ENCODE data around the gene RAB29. TPM values are rescaled to one million over a fixed set of nuclear protein-coding genes. Genes with fewer than 3 reads are reported as not detected.

RAB29 gene
- polyA plus RNA-seq, 1 of the 3 experiments (the other 2 are of a cell fraction), result 9.2 TPM

DNA sequence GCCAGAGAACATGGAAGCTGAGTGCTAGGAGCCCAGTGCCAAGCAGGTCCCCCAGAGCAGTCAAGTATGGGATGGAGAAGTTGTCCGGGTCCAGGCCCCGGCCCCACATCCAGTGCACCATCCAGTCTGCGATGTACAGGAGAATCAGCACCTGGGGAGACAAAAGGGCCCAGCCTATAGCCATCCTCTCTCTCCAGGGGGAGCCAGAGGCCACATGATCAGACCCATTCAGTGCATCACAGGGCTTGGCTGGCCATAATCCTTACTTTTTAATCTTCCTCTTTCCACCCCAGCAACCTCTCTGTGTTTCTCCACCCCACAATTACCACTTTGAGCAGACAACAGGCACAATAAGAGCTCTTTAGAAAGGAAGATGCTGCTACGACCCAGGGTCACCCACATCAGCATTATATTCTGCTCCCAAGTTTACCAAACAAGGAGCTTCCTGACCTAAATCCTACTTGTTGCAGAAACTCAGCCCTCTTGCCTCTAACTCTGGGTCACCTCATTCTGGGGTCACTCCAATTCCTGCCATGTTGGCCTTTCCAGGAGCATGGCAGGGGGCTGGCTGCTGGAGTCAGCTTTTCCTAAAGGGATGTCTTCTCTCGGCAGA lies 16.4 kb upstream of the RAB29 start:
- Histone ChIP-seq H3K79me2 (ENCODE audit: insufficient read depth) (no peaks in the 10 kb centered on the region), H3K9ac (no peak overlapping the region), H3K4me2 (no peak overlapping the region), H3K9me2 (no peaks in the 10 kb centered on the region), H3F3A (replicated peaks; ENCODE audit: insufficient read depth) (peaks cover 4% of the 10 kb centered on the region), H3K4me1 (ENCODE audit: control insufficient read depth in 1 of 2, insufficient read depth in 2 of 2, low read depth in 1 of 2, low read length in 1 of 2) (peaks cover 0 to 3% of the 10 kb centered on the region in 2 experiments; a peak in 1 of 4 replicates), H2AFZ (ENCODE audit: low read depth) (no peak overlapping the region), H3K27ac (ENCODE audit: low read depth in 2 of 2, low read length in 1 of 2) (no peak overlapping the region; a peak in 1 of 4 replicates), H3K36me3 (replicated peaks in 1 of 2; ENCODE audit: control insufficient read depth in 1 of 2, insufficient read depth in 2 of 2, low read length in 1 of 2) (peaks cover 4 to 38% of the 10 kb centered on the region in 2 experiments), H4K20me1 (ENCODE audit: insufficient read depth) (no peaks in the 10 kb centered on the region), H3K27me3 (ENCODE audit: insufficient read depth) (no peaks in the 10 kb centered on the region), H3K4me3 (ENCODE audit: low read depth in 2 of 2, low read length in 1 of 2) (no peak overlapping the region), H3K9me3 (no peaks in the 10 kb centered on the region)
- ChIA-PET CTCF (interaction anchor here (0.6 to 11.9 kb wide), 69 partner anchors 9 to 345 kb away, joined by 3 to 366 read pairs (median 5); partner anchors contain the start of genes AVPR1B, RAB29, SLC26A9 and SLC41A1), POLR2A (interaction anchor here (1.5 kb wide), 1 partner anchor 185 kb away, joined by 8 read pairs; no protein-coding TSS in a partner anchor)
- WGBS (ENCODE audit: low lambda C conversion rate), result 77% methylated on average over 3 of the region's 5 CpGs
- peak; percentile 82 for DNase-seq
- TF ChIP-seq, protein P1, sequence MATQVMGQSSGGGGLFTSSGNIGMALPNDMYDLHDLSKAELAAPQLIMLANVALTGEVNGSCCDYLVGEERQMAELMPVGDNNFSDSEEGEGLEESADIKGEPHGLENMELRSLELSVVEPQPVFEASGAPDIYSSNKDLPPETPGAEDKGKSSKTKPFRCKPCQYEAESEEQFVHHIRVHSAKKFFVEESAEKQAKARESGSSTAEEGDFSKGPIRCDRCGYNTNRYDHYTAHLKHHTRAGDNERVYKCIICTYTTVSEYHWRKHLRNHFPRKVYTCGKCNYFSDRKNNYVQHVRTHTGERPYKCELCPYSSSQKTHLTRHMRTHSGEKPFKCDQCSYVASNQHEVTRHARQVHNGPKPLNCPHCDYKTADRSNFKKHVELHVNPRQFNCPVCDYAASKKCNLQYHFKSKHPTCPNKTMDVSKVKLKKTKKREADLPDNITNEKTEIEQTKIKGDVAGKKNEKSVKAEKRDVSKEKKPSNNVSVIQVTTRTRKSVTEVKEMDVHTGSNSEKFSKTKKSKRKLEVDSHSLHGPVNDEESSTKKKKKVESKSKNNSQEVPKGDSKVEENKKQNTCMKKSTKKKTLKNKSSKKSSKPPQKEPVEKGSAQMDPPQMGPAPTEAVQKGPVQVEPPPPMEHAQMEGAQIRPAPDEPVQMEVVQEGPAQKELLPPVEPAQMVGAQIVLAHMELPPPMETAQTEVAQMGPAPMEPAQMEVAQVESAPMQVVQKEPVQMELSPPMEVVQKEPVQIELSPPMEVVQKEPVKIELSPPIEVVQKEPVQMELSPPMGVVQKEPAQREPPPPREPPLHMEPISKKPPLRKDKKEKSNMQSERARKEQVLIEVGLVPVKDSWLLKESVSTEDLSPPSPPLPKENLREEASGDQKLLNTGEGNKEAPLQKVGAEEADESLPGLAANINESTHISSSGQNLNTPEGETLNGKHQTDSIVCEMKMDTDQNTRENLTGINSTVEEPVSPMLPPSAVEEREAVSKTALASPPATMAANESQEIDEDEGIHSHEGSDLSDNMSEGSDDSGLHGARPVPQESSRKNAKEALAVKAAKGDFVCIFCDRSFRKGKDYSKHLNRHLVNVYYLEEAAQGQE (IDR thresholded peaks at IDR 0.05; ENCODE audit: low read depth, low read length), result no peak
- TF ChIP-seq FOXM1 (IDR thresholded peaks at IDR 0.05; ENCODE audit: low read depth) (no peak), ELF1 (IDR thresholded peaks at IDR 0.05) (no peak), TEAD4 (IDR thresholded peaks at IDR 0.05; ENCODE audit: borderline replicate concordance, insufficient read depth) (no peak), RCOR1 (IDR thresholded peaks at IDR 0.05; ENCODE audit: low read length) (no peak), RXRA (IDR thresholded peaks at IDR 0.05; ENCODE audit: borderline replicate concordance, low read depth) (no peak), NFIC (IDR thresholded peaks at IDR 0.05; ENCODE audit: borderline replicate concordance) (no peak), SIN3A (IDR thresholded peaks at IDR 0.05; ENCODE audit: borderline replicate concordance, low read depth, low read length) (no peak), FOSL2 (IDR thresholded peaks at IDR 0.05; ENCODE audit: borderline replicate concordance, low read depth) (no peak), POLR2AphosphoS5 (IDR thresholded peaks at IDR 0.05; ENCODE audit: low read depth, low read length) (no peak), GABPA (IDR thresholded peaks at IDR 0.05; ENCODE audit: low read depth) (no peak), EP300 (IDR thresholded peaks at IDR 0.05; ENCODE audit: borderline replicate concordance in 1 of 2, low read depth in 1 of 2, low read length in 1 of 2) (no peak), GATA2 (CRISPR knock-in tag; IDR thresholded peaks at IDR 0.05) (no peak), PBX3 (IDR thresholded peaks at IDR 0.05) (no peak), FOXJ3 (CRISPR knock-in tag; IDR thresholded peaks at IDR 0.05) (no peak), MXI1 (IDR thresholded peaks at IDR 0.05; ENCODE audit: low read depth, low read length) (no peak), SMC3 (IDR thresholded peaks at IDR 0.05; ENCODE audit: low read depth, low read length) (peak; percentile 92), CHD2 (IDR thresholded peaks at IDR 0.05; ENCODE audit: low read length, partially characterized antibody) (peak; percentile 25), RFX5 (IDR thresholded peaks at IDR 0.05; ENCODE audit: low read length) (0 out of 2 replicates have a peak, but pooled peaks have one; percentile 17), NRF1 (IDR thresholded peaks at IDR 0.05; ENCODE audit: low read depth, low read length) (no peak), TCF12 (IDR thresholded peaks at IDR 0.05) (no peak), TAF1 (IDR thresholded peaks at IDR 0.05; ENCODE audit: borderline replicate concordance, low read depth, low read length) (no peak), RAD21 (IDR thresholded peaks at IDR 0.05; ENCODE audit: low read length) (peak; percentile 94)
- TF ChIP-seq, protein P2, sequence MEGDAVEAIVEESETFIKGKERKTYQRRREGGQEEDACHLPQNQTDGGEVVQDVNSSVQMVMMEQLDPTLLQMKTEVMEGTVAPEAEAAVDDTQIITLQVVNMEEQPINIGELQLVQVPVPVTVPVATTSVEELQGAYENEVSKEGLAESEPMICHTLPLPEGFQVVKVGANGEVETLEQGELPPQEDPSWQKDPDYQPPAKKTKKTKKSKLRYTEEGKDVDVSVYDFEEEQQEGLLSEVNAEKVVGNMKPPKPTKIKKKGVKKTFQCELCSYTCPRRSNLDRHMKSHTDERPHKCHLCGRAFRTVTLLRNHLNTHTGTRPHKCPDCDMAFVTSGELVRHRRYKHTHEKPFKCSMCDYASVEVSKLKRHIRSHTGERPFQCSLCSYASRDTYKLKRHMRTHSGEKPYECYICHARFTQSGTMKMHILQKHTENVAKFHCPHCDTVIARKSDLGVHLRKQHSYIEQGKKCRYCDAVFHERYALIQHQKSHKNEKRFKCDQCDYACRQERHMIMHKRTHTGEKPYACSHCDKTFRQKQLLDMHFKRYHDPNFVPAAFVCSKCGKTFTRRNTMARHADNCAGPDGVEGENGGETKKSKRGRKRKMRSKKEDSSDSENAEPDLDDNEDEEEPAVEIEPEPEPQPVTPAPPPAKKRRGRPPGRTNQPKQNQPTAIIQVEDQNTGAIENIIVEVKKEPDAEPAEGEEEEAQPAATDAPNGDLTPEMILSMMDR (IDR thresholded peaks at IDR 0.05), result peak; percentile 86
- TF ChIP-seq, protein P3, sequence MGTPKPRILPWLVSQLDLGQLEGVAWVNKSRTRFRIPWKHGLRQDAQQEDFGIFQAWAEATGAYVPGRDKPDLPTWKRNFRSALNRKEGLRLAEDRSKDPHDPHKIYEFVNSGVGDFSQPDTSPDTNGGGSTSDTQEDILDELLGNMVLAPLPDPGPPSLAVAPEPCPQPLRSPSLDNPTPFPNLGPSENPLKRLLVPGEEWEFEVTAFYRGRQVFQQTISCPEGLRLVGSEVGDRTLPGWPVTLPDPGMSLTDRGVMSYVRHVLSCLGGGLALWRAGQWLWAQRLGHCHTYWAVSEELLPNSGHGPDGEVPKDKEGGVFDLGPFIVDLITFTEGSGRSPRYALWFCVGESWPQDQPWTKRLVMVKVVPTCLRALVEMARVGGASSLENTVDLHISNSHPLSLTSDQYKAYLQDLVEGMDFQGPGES (IDR thresholded peaks at IDR 0.05; ENCODE audit: low read depth, low read length), result no peak
